Immature natural killer cell (primary cell): ENCODE results near the gene ESX1. TPM values are rescaled to one million over a fixed set of nuclear protein-coding genes. Genes with fewer than 3 reads are reported as not detected.
A peak's percentile ranks its signal among the peaks of the same experiment; 100 is the strongest.

ENCODE experiments used
- DNase-seq, 3 donors: peaks; one replicate each; pipeline ENCODE4 v3.0.0; 2022; ENCODE audit warnings: mixed read lengths in 1 of 3
- H3K27ac Mint-ChIP-seq, 6 donors: one replicate each; pipeline ENCODE4 v1.8.0; 2020; ENCODE audit warnings: mixed read lengths in 6 of 6, mild to moderate bottlenecking in 5 of 6, inconsistent platforms in 4 of 6, moderate library complexity in 3 of 6
- H3K27me3 Mint-ChIP-seq, 3 donors: one replicate each; pipeline ENCODE4 v1.8.0; 2020 to 2021; ENCODE audit warnings: low read depth in 3 of 3, mild to moderate bottlenecking in 3 of 3, mixed read lengths in 3 of 3, moderate library complexity in 3 of 3, inconsistent platforms in 1 of 3
- H3K36me3 Mint-ChIP-seq, 3 donors: one replicate each; pipeline ENCODE4 v1.8.0; 2020; ENCODE audit warnings: mixed read lengths in 3 of 3, inconsistent platforms in 2 of 3, mild to moderate bottlenecking in 2 of 3
- H3K4me1 Mint-ChIP-seq, 2 donors: one replicate each; pipeline ENCODE4 v1.8.0; 2020; ENCODE audit warnings: inconsistent platforms in 2 of 2, mild to moderate bottlenecking in 2 of 2, mixed read lengths in 2 of 2, moderate library complexity in 1 of 2
- H3K4me3 Mint-ChIP-seq, 5 donors: one replicate each; pipeline ENCODE4 v1.8.0; 2020; ENCODE audit warnings: mild to moderate bottlenecking in 5 of 5, mixed read lengths in 5 of 5, inconsistent platforms in 3 of 5, moderate library complexity in 3 of 5
- H3K9me3 Mint-ChIP-seq, 6 donors: one replicate each; pipeline ENCODE4 v1.8.0; 2020; ENCODE audit warnings: mild to moderate bottlenecking in 6 of 6, mixed read lengths in 6 of 6, inconsistent platforms in 4 of 6, moderate library complexity in 3 of 6
- polyA plus RNA-seq, 3 donors: library from polyadenylated mRNA; unstranded; fragments of 300-500 nt; fragmentation: Illumina TruSeq; gene quantifications; one replicate each; pipeline ENCODE4 v1.2.3, GENCODE V29; 2021

The ESX1 gene
- not detected for polyA plus RNA-seq

DNA sequence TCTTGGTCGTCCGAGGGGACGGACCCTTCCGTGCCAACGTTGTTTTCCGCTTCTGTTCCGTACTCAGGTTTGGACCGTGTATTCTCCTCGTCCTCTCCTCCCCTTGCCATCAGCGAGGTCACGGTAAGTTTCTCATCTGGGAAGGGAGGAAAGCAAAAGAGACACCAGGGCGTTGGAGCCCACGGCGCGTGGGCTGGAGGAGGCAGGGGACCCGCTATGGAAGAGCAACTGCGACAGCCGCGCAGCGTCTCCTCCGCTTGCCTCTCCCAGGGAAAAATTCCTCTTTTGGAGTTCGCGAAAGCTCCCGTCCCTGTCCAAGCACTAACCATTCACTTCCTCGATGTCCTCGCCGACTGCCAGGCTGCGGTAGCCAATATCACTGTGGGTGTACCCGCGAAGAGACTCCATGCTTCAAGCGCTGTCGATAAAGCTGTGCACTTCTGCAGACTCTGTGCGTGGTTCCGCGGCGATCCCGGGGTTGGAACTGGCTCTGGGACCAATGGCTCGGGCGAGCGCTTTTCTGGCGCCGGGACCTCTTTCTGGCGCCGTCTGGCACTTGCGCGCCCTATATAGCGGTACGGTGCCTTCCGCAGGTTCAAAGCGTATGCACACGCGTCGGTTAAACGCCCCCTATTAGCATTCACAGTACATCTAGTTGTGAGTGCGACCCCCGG is at the start of gene ESX1:
ESX1 (minus strand) TSS at position 492 of the 674 bp plus-strand sequence; CDS start at position 408, 84 bp downstream.
- no peak for DNase-seq
- Mint-ChIP-seq H3K4me1 (peaks cover 9 to 17% of the 10 kb centered on the region in 2 donors), H3K4me3 (peak within 1 kb of the TSS; percentile 71 to 81 (median 76)), H3K27ac (no peak within 1 kb of the TSS), H3K27me3 (peaks cover 0 to 18% (median 9%) of the 10 kb centered on the region in 3 donors), H3K9me3 (no peaks in the 10 kb centered on the region), H3K36me3 (no peaks in the 10 kb centered on the region)

DNA sequence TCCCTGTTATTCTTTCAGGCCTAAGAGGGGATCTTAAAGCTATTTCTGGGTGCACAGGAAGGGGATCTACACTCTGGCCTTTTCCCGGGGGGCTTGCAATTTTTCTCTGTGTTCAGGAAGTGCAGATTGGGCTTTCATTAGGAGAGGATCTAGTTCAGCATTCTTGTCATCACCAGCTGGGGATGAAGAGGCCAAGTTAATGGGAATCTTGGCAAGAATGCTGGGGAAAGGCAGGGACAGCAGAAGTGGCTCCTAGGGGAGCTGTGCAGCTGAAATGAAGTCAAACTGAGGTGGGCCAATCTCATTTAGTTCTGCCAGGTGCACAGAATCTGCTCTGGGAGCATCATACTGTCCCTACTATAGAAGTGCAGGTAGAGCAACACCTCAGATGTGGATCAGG is 40.9 kb upstream of the ESX1 start:
- DNase-seq = no peak
- no peaks in the 10 kb centered on the region for H3K4me1 Mint-ChIP-seq
- peaks cover 0 to 11% (median 10%) of the 10 kb centered on the region in 3 donors for H3K27me3 Mint-ChIP-seq
- H3K27ac Mint-ChIP-seq = no peak overlapping the region
- H3K9me3 Mint-ChIP-seq = no peaks in the 10 kb centered on the region
- H3K4me3 Mint-ChIP-seq = no peak overlapping the region
- H3K36me3 Mint-ChIP-seq = no peaks in the 10 kb centered on the region

DNA sequence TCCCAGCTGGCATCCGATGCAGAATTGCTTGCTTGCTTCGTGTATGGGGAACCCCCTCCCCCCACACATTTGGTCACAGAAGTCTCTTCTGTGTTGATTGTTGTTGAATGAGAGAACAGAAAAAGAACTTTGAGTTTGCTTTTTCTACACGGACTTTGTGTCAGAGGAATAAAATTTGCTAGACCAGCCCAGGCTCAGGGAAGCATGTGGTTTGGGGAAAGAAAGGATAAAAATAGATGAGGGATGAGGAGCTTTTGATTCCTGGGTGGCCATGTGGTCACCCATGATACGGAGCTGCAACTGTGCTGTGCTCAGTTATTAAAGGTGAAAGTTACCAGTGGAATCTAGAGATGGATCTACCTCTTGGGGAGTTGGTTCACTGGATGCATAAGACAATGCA is 34.2 kb upstream of the ESX1 start:
- H3K4me1 Mint-ChIP-seq = no peaks in the 10 kb centered on the region
- no peaks in the 10 kb centered on the region for H3K9me3 Mint-ChIP-seq
- no peaks in the 10 kb centered on the region for H3K36me3 Mint-ChIP-seq
- no peak for DNase-seq
- H3K27me3 Mint-ChIP-seq = peaks cover 4 to 23% (median 8%) of the 10 kb centered on the region in 3 donors
- H3K4me3 Mint-ChIP-seq = no peak overlapping the region
- no peak overlapping the region for H3K27ac Mint-ChIP-seq

DNA sequence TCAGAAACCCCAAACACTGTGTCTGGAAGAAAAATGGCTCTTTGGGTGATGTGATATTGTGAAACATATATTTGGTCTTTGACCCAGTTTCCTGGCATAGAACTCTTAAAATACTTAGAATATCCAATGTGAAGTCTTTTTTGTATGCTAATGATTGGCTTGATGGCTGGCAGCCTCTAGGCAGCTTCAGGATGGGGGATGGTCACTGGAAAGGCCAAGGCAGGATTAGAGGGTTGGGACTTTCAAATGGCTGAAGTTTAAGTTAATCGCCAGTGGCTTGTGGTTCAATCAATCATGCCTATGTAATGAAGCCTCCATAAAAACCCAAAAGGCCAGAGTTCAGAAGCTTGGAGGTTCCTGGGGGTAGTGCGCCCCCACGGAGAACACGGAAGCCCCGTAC is 33.5 kb upstream of the ESX1 start:
- H3K36me3 Mint-ChIP-seq = no peaks in the 10 kb centered on the region
- H3K4me1 Mint-ChIP-seq = no peaks in the 10 kb centered on the region
- peaks cover 4 to 20% (median 6%) of the 10 kb centered on the region in 3 donors for H3K27me3 Mint-ChIP-seq
- H3K4me3 Mint-ChIP-seq = no peak overlapping the region
- H3K27ac Mint-ChIP-seq = no peak overlapping the region
- DNase-seq = no peak
- no peaks in the 10 kb centered on the region for H3K9me3 Mint-ChIP-seq

DNA sequence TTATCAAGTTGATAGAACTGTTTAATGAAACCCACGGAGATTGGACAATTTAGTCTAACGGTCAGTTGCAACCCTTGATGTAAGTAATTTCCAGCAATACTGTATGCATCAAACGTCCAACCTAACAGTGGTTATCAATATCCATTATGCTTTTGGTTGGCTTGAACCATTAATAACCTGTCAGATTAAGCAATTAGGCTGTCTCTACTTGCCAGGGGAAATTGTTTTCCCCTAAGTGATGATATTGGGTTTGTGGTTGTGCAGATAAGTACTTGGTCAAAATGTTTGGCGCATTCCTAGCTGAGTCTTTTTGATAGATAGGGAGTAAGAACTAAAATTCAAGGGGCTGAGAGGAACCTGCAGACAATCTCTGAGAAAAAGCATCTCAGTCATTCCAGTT is 30.5 kb upstream of the ESX1 start:
- H3K9me3 Mint-ChIP-seq = no peaks in the 10 kb centered on the region
- no peak overlapping the region for H3K27ac Mint-ChIP-seq
- no peaks in the 10 kb centered on the region for H3K4me1 Mint-ChIP-seq
- peaks cover 0 to 19% (median 6%) of the 10 kb centered on the region in 3 donors for H3K27me3 Mint-ChIP-seq
- no peaks in the 10 kb centered on the region for H3K36me3 Mint-ChIP-seq
- no peak overlapping the region for H3K4me3 Mint-ChIP-seq
- DNase-seq = no peak

DNA sequence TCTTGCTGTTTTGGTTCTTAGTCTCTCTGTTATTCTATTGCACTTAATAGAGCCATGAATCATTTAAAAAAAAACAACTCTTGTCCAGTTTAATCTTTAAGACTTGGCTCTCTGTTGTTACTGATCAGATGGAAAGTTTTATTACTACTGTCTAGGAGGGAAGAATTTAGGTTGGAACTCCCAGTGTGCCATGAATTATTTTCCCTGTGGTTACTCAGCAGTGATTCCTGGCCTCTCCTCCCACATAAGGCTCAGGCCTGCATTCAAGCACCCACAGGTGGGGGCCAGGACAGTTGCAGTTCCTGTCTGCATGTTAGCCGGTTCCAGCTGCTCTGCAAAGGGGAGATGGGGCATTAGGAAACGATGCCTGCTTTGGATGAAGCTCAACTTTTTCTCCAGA is 29.8 kb upstream of the ESX1 start:
- no peak overlapping the region for H3K4me3 Mint-ChIP-seq
- DNase-seq = no peak
- H3K27me3 Mint-ChIP-seq = peaks cover 0 to 17% (median 6%) of the 10 kb centered on the region in 3 donors
- no peaks in the 10 kb centered on the region for H3K9me3 Mint-ChIP-seq
- H3K27ac Mint-ChIP-seq = no peak overlapping the region
- H3K4me1 Mint-ChIP-seq = no peaks in the 10 kb centered on the region
- no peaks in the 10 kb centered on the region for H3K36me3 Mint-ChIP-seq

DNA sequence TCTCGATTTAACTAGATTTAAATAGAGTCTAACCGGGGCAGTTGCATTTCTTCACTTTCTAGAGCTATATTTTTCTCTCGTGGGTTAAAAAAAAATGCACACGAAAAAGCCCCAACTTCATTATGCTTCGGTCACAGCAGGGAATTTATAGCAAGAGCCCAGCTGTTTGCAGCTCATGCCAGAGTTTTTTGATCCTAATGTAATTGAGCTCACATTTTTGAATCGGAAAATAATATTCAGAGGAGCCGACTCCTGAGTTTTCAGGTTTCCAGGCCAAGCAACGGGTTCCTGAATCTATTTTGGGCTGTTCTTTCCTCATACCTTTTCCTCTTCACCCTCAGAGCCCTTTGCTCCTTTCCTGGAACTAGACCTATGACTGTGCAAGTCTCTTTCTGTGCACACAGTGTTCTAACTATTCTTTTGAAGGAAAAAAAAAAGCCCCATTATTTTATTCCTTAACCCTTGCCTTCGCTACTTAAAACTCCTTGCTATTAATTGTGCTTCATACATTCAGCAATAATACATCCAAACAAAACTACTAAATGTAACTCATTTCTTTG is 27.5 kb upstream of the ESX1 start:
- Mint-ChIP-seq H3K27ac (no peak overlapping the region), H3K36me3 (no peaks in the 10 kb centered on the region), H3K4me1 (no peaks in the 10 kb centered on the region), H3K27me3 (peaks cover 0 to 14% (median 7%) of the 10 kb centered on the region in 3 donors), H3K9me3 (no peaks in the 10 kb centered on the region), H3K4me3 (no peak overlapping the region)
- DNase-seq = no peak

DNA sequence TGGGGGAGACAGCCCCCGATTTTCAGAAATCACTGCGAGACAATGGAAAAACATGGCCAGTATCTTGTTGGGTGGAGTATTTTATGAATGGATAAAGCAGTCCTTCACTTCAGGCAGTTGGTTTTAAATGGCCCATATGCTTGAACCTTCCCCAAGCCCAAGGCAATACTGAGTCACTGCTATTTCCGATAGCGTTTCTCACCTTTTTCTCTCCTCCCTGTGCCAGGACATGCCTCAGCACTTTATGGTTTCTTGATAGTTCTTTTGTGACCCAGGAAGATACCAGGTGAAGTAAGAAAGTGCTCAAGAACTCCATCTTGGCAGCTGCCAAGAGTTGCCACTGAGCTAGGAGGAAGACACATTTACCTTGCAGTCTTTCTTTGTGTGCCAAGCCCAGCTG is 26.8 kb upstream of the ESX1 start:
- Mint-ChIP-seq H3K9me3 (no peaks in the 10 kb centered on the region), H3K27ac (no peak overlapping the region), H3K27me3 (peaks cover 0 to 19% (median 7%) of the 10 kb centered on the region in 3 donors), H3K36me3 (no peaks in the 10 kb centered on the region), H3K4me1 (no peaks in the 10 kb centered on the region), H3K4me3 (no peak overlapping the region)
- DNase-seq = no peak

DNA sequence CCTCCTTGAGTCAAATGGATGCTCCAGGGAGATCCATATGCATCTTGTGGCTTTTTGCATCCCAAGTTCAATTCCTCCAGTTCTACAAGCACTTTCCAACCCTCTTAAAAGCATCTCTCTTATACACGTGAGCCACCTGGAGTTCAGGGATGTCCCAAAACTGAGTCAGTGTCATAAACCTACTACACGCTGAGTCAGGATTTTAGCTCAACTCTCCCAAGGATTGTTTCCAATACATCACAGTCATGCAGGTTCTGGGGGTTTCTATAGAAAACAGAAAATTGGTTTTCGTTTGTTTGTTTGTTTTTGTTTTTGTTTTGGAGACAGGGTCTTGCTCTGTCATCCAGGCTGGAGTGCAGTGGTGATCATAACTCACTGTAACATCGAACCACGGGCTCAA is 25.9 kb upstream of the ESX1 start:
- no peaks in the 10 kb centered on the region for H3K9me3 Mint-ChIP-seq
- H3K27me3 Mint-ChIP-seq = peaks cover 0 to 22% (median 7%) of the 10 kb centered on the region in 3 donors
- no peak for DNase-seq
- no peak overlapping the region for H3K4me3 Mint-ChIP-seq
- H3K27ac Mint-ChIP-seq = no peak overlapping the region
- no peaks in the 10 kb centered on the region for H3K4me1 Mint-ChIP-seq
- H3K36me3 Mint-ChIP-seq = no peaks in the 10 kb centered on the region

DNA sequence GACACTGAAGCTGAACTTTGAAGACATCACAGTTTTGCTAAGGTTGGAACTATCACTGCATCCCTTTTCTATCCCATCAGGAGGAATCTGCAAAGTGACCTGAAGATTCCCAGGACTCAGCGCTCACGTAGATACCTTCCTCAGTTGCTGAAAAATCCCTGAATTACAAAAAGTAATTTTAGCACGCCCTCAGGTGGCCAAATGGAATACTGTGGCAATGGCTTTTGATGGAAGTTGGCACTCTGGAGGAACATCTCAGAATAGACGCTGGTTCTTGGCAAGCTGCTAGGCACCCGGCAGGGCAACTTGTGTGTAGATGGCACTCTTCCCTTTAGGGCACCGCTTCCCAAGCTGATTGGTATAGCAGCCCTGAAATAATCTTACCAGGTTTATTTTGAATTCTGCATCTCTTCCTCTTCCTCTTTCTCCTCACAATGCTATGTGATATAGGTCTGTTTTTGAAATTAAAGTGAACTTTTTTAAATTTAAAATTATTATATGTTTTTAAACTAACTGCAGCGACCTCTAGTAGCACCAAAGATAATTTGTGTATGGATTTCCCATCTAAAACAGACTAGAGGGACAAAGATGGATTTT is 16.3 kb upstream of the ESX1 start:
- H3K27me3 Mint-ChIP-seq = peaks cover 0 to 18% (median 7%) of the 10 kb centered on the region in 3 donors
- peak in 2 of 3 donors; percentile 3 to 17 for DNase-seq
- no peaks in the 10 kb centered on the region for H3K4me1 Mint-ChIP-seq
- peak overlapping the region in 4 of 5 donors; percentile 18 to 67 (median 35) for H3K4me3 Mint-ChIP-seq
- H3K36me3 Mint-ChIP-seq = no peaks in the 10 kb centered on the region
- H3K27ac Mint-ChIP-seq = no peak overlapping the region
- H3K9me3 Mint-ChIP-seq = no peaks in the 10 kb centered on the region

DNA sequence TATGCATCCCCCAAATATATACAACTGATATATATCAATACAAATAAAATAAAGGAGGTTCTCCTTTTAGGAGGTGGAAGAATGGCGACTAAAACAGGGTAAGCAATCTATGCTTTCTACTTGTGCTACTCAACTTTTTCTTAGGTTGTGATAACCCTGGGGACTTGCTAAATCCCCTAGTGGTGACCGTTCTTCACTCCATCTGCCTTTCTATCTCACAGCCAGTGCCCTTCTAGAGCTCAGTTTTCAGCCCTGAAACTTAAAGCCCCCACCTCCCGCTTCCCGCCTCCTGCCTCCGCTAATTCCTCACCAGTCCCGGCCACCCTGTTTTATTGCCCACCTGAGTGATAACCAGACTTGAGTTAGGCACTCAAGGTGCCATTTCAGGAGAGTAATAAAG is 15.5 kb upstream of the ESX1 start:
- Mint-ChIP-seq H3K36me3 (no peaks in the 10 kb centered on the region), H3K9me3 (no peaks in the 10 kb centered on the region), H3K4me1 (no peaks in the 10 kb centered on the region), H3K4me3 (peak overlapping the region in 1 of 5 donors; percentile 67), H3K27me3 (peaks cover 0 to 17% (median 7%) of the 10 kb centered on the region in 3 donors), H3K27ac (no peak overlapping the region)
- no peak for DNase-seq

DNA sequence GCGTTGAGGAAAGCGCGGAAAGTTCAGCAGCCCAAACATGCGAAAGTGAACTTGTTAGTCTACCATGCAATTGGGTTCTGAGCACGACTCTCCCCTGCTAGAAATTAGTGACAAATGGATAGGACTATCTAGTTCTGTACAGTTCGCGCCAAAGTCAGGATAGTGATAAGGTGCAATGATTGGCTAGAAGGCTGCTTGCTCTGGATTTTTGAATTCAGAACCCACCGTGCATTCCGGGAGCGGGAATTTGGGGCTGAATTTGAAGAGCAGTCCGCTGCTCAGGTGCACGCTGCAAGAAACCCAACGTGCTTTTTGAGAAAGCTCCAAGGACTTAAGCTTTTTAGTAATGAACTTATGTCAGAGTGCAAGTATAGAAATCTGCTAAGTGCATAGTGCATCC is 732 bp upstream of the ESX1 start:
- peak overlapping the region in 1 of 5 donors; percentile 23 for H3K4me3 Mint-ChIP-seq
- H3K4me1 Mint-ChIP-seq = peaks cover 9 to 17% of the 10 kb centered on the region in 2 donors
- no peak overlapping the region for H3K27ac Mint-ChIP-seq
- no peak for DNase-seq
- no peaks in the 10 kb centered on the region for H3K9me3 Mint-ChIP-seq
- no peaks in the 10 kb centered on the region for H3K36me3 Mint-ChIP-seq
- H3K27me3 Mint-ChIP-seq = peaks cover 0 to 19% (median 9%) of the 10 kb centered on the region in 3 donors

DNA sequence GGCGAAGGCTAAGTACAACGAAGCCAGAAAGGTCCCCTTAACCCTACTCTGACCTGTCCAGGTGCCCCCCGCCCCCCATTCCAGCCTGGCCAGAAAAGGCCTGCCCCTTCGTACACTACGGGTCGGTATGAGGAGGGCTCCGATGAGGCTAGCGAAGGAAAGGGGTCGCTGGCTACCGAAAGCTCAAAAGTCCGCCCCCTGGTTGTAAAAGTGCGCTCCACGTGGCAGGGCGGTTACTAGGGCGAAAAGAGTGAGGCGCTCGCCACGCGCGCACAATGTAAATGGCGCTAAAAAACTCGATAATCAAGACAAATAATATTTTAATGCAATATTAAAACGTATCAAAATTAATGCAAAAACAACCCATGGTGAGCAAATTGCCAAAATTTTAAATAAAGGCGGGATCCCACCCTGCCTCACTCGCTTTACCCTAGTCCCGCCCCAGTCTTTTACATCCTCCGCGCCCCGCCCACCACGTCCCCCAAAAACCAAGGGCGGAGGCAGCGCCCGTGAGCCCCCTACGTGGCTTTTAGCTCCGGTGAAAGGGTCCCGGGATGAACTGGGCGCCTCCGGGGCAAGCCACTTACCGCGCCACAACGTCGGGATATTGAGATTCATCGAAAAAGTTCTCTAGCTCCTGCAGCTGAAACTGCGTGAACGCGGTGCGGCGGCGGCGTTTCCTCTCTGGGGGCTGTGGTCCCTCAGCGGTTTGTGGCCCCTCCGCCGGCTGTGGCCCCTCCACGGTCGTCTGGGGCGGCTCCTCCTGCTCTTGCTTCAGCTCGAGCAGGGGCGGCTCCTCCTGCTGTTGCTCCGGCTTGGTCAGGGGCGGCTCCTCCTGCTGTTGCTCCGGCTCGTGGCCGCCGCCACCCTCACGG is 929 bp downstream of the ESX1 start:
- peaks cover 0 to 16% (median 9%) of the 10 kb centered on the region in 3 donors for H3K27me3 Mint-ChIP-seq
- no peaks in the 10 kb centered on the region for H3K36me3 Mint-ChIP-seq
- no peaks in the 10 kb centered on the region for H3K9me3 Mint-ChIP-seq
- peaks cover 9 to 17% of the 10 kb centered on the region in 2 donors for H3K4me1 Mint-ChIP-seq
- no peak for DNase-seq
- peak overlapping the region; percentile 71 to 81 (median 76) for H3K4me3 Mint-ChIP-seq
- H3K27ac Mint-ChIP-seq = no peak overlapping the region

DNA sequence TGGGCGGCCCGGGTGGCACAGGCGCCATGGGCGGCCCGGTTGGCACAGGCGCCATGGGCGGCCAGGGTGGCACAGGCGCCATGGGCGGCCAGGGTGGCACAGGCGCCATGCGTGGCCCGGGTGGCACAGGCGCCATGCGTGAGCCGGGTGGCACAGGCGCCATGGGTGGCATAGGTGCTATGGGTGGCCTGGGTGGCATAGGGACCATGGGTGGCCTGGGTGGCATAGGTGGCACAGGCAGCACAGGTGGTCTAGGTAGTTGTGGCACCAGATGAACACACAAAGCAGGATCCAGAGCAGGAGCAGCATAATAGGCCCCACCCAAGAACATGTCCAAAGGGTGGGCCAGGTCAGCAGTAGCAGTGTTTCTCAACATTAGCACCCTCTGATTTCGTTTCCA is 4.3 kb downstream of the ESX1 start:
- Mint-ChIP-seq H3K4me3 (no peak overlapping the region), H3K4me1 (peaks cover 9 to 17% of the 10 kb centered on the region in 2 donors), H3K27me3 (peaks cover 0 to 26% (median 14%) of the 10 kb centered on the region in 3 donors), H3K9me3 (no peaks in the 10 kb centered on the region), H3K36me3 (no peaks in the 10 kb centered on the region), H3K27ac (no peak overlapping the region)
- no peak for DNase-seq
